NCI-H774 (cell line): ENCODE data around the gene TGIF2.
"Not testable (repeated sequence)": the region's sequence is repeated elsewhere in the genome, so short reads cannot be mapped to it uniquely, and the experiment has no call there.

Source experiments
- DNase-seq: peaks from one replicate; lab custom pipeline; 2025; lab: John Stamatoyannopoulos, UW

Gene TGIF2

DNA sequence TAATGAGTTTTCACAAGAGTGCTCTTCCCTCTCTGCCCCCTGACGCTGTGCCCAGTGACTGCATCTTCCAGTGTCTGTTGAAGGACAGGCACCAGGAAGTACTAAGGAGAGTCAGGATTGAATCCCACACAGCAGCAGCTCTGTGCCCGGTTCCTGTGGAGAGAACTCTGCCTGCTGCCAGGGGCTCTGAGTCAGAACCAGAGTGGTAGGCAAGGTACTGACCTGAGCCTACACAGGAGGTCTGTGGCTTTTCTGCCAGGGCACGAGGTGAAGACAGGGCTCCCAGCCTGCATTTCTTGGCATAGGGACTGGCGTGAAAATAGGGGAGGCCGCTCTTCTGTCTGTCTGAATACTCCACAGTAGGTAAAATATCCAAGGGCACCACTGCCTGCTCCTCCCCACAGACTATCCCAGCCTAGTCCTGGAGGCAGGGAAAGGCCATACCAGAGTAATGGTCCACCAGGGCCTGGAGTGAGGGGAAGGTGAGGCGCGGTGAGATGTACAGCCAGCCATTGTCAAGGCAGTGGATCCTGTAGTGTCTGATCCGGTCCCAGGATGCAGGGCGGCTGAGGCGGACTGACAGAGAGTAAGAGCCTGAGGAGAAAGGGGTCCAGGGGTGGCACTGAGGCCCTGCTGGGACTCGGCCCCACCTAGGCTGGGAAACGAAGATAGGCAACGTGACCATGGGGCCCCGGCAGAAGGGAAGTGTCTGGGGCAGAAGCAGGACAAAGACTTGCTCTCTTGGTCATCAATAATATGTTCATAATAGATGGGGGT lies 41.6 kb downstream of the TGIF2 start:
- DNase-seq = no peak

DNA sequence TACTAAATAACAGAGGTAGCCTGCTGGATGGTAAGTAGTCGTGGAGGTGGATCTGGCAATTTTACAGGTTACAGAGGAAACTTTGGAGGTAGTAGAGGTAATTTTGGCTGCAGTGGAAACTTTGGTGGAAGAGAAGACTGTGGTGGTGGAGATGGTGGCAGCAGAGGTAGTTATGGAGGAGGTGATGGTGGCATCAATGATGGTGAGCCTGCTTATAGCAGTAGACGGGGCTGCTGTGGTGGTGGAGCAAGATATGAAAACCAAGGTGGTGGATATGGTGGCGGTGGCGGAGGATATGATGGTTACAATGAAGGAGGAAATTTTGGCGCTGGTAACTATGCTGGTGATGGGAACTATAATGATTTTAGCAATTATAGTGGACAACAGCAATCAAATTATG lies 47.5 kb downstream of the TGIF2 start:
- no peak for DNase-seq

DNA sequence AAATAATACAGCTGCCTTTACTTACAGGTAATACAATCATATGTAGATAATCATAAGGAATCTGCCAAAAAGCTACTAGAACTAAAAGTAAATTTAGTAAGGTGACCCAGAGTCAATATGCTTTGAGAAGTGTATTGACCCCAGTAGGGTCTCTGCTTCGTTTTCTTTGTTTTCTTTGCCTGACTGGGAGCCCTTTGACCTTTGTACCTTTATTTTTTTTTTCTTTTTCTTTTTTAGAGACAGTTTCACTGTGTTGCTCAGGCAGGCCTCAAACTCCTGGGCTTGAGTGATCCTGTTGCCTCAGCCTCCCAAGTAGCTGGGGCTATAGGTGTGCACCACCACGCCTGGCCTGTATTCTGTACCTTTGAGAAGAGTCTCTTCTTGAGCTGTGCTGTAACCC lies 50.0 kb downstream of the TGIF2 start:
- DNase-seq = no peak

GRCh38 chr20:36624068-36624943 lies 50.9 kb downstream of the TGIF2 start:
- DNase-seq = peak; percentile 25

GRCh38 chr20:36624944-36625324 lies 51.5 kb downstream of the TGIF2 start:
- no peak for DNase-seq

- no peak for DNase-seq
Measured at GRCh38 chr20:36628076-36628475, 54.7 kb downstream of the TGIF2 start.

DNA sequence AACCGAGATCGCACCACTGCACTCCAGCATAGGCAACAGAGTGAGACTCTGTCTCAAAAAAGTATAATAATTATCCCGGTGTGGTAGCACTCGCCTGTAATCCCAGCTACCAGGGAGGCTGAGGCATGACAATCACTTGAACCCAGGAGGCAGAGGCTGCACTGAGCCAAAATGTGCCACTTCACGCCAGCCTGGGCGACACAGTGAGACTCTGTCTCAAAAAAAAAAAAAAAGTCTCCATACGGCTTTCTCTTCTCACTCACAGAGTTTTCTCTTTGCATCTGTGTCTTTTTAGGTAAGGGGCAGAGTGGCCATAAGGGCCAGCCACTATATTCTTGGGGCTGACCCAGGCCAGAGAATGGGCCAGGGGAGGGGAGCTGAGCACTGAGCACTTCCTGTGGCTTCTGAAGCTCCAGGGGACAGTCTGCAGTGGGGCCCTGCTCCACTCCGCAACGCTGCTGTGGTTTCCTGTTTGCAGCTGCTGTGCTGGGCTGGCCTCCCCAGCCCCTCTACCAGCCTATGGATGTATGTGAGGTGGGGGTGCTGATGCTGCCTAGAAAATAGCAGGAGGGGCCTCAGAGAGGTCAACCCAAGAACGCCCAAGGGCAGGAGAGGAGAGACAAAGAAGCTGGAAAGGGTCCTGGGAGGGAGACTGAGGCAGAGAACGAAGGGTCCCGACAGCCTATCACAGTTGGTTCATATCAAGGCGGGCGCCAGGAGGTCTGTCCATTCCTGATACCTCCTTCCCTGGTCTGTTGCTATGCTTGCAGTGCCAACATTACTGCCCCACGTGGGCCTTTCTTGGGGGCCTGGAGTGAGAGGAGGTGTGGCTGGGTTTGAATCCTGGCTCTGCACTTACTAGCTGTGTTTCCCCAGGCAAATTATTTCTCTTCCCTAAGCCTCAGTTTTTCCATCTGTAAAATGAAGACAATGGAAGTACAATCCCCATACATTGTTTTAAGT lies 56.6 kb downstream of the TGIF2 start:
- no peak for DNase-seq

DNA sequence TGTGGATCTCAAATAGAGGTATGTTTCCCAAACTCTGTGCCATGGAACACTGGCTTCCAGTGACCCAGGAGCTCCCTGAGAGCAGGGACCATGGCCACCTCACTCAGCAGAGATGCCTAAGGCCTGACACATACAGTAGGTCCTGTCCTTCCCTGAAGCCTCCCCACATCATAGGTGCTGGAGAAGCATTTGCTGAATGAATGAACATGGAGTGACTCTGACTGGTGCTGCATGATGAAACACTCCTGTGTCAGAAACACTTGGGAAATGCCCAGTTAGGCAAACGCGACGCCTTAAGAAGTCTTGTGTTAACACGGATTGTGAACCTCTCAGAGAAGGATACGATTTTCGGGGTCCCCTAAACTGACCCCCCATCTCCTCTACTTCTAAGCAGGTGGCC lies 58.2 kb downstream of the TGIF2 start:
- DNase-seq = no peak

DNA sequence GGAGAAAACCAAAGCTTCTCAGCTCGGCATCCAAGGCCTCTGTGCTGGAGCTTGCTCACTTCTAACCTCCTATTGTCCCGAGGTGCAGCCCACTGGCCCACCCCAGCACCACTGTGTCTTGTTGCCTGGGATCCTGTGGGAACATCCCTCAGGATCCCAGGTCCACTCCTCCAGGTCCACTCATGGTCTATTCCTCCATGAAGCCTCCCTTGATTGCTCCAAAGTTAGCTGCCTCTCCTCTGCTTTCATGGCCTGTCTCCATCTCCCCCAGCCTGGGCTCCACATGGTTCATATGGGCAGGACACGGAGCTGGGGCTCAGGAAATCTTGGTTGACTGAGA lies 58.7 kb downstream of the TGIF2 start:
- DNase-seq = no peak

DNA sequence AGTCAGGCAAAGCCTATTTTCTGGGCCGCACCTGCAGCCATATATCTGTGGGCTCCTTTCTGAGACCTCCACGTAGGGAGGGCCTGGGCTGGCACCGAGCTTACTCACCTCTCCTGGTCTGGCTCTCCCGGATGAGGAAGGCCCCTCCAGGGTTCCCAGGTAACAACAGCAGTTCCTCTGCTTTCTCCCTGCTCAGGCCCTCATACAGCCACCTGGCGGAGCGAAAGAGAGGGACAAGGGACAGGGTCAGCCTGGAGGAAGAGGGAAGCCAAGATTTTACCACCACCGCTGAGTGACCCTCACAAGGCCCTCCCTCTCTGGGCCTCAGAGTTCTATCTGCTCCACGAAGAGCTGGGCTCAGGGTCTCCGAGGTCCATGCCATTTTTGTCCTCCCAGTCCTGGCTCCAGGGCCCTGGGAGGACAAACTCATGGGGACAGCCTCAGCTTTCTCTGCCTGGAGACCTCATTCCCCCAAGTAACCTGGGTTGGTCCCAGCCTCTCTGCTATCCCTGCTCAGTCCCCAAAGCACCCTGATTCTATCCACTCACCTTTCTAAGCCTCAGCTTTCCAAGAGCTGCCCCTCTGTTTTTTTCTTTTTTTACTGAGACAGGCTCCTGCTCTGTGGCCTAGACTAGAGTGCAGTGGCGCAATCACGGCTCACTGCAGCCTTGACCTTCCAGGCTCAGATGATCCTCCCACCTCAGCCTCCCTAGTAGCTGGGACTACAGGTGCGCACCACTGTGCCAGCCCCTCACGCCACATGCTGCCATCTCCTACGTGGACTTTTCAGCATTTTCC lies 59.3 kb downstream of the TGIF2 start:
- no peak for DNase-seq

GRCh38 chr20:36633285-36633772 lies 59.9 kb downstream of the TGIF2 start:
- no peak for DNase-seq

- DNase-seq = no peak
Measured at GRCh38 chr20:36634342-36634741, 60.9 kb downstream of the TGIF2 start.

GRCh38 chr20:36638876-36639400 lies 65.5 kb downstream of the TGIF2 start:
- DNase-seq = not testable (repeated sequence)

DNA sequence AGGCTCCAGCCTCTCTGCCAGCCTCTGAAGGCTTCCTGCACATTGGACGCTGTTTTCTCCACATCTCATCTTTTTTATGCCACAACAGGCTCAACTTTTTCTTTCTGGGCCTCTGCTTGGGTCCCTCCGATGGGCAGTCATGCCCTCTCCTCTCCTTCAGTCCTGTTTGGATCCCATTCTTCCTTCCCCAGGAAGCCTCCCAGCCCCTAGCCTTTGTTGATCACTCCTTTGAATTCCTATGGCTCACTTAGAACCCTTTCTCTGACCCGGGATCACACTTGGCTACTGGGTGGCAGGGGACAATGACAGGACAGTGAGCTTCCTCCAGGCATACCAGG lies 68.1 kb downstream of the TGIF2 start:
- DNase-seq = no peak

- DNase-seq = no peak
Measured at GRCh38 chr20:36642136-36642535, 68.7 kb downstream of the TGIF2 start.
